DND-41 (cell line): ENCODE measurements around the gene LAMA2.

Experiments
- ATAC-seq: fragments of 200-7000 bp; cut with Tn5 transposase; 3 replicates; pipeline ENCODE4 v1.9.1; 2021; ENCODE audit warnings: low read depth; ENCODE audit not compliant: insufficient read depth
- DNase-seq: peaks from one replicate; pipeline ENCODE4 v3.0.0-alpha.2; 2020
- H2AFZ ChIP-seq: 2 replicates; pipeline ENCODE4 v1.6.0; 2012; ENCODE audit warnings: low read depth, low read length
- H3K27ac ChIP-seq: 2 replicates; pipeline ENCODE4 v1.5.1; 2012; ENCODE audit warnings: low read length, inconsistent platforms
- H3K27me3 ChIP-seq: fragments of 200-600 bp; sonication (generic); 2 replicates; pipeline ENCODE4 v1.6.0; 2012; ENCODE audit warnings: low read length, mild to moderate bottlenecking, inconsistent platforms; ENCODE audit not compliant: insufficient read depth, poor library complexity
- H3K36me3 ChIP-seq: 2 replicates; pipeline ENCODE4 v1.5.1; 2012; ENCODE audit warnings: low read length, inconsistent platforms; ENCODE audit not compliant: insufficient read depth
- H3K4me1 ChIP-seq: 2 replicates; pipeline ENCODE4 v1.5.1; 2012; ENCODE audit warnings: mild to moderate bottlenecking, low read length; ENCODE audit not compliant: insufficient read depth
- H3K4me2 ChIP-seq: 2 replicates; pipeline ENCODE4 v1.6.0; 2012; ENCODE audit warnings: mild to moderate bottlenecking, moderate library complexity, low read length, inconsistent platforms; ENCODE audit not compliant: insufficient read depth
- H3K4me3 ChIP-seq, 2 experiments: fragments of 200-600 bp in 1 of 2; shearing (Covaris generic) in 1 of 2; 2 replicates each; pipeline ENCODE4 v1.5.1; 2012 to 2016; ENCODE audit warnings: inconsistent platforms in 2 of 2, low read length in 2 of 2, mild to moderate bottlenecking in 2 of 2, low read depth in 1 of 2, moderate library complexity in 1 of 2
- H3K79me2 ChIP-seq: 2 replicates; pipeline ENCODE4 v1.6.0; 2012; ENCODE audit warnings: low read length, inconsistent platforms; ENCODE audit not compliant: insufficient read depth
- H3K9ac ChIP-seq: 2 replicates; pipeline ENCODE4 v1.6.0; 2012; ENCODE audit warnings: low read depth, mild to moderate bottlenecking, inconsistent platforms, low read length, moderate library complexity
- H3K9me3 ChIP-seq: 2 replicates; pipeline ENCODE4 v1.5.1; 2012; ENCODE audit warnings: low read length, moderate library complexity, mild to moderate bottlenecking, inconsistent platforms; ENCODE audit not compliant: insufficient read depth, severe bottlenecking
- H4K20me1 ChIP-seq: 2 replicates; pipeline ENCODE4 v1.6.0; 2012; ENCODE audit warnings: low read length; ENCODE audit not compliant: insufficient read depth
- EZH2 ChIP-seq: IDR thresholded peaks from 3 replicates; pipeline ENCODE4 v1.6.1; 2012; ENCODE audit warnings: borderline replicate concordance, low read depth, mild to moderate bottlenecking, moderate library complexity, low read length, inconsistent platforms; ENCODE audit not compliant: severe bottlenecking
- TF ChIP-seq, protein P1 (sequence below): IDR thresholded peaks from 2 replicates; pipeline ENCODE4 v1.5.1; 2012; ENCODE audit warnings: borderline replicate concordance, low read length, moderate library complexity, mild to moderate bottlenecking; ENCODE audit not compliant: poor library complexity, severe bottlenecking; ENCODE audit errors: extremely low read depth

The LAMA2 gene

GRCh38 chr6:129350278-129350677 lies 467.3 kb downstream of the LAMA2 start:
- DNase-seq = no peak
- ATAC-seq = no peak
- no peak for TF ChIP-seq EZH2
- TF ChIP-seq, protein P1, sequence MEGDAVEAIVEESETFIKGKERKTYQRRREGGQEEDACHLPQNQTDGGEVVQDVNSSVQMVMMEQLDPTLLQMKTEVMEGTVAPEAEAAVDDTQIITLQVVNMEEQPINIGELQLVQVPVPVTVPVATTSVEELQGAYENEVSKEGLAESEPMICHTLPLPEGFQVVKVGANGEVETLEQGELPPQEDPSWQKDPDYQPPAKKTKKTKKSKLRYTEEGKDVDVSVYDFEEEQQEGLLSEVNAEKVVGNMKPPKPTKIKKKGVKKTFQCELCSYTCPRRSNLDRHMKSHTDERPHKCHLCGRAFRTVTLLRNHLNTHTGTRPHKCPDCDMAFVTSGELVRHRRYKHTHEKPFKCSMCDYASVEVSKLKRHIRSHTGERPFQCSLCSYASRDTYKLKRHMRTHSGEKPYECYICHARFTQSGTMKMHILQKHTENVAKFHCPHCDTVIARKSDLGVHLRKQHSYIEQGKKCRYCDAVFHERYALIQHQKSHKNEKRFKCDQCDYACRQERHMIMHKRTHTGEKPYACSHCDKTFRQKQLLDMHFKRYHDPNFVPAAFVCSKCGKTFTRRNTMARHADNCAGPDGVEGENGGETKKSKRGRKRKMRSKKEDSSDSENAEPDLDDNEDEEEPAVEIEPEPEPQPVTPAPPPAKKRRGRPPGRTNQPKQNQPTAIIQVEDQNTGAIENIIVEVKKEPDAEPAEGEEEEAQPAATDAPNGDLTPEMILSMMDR = no peak
- no peak overlapping the region for H3K9ac ChIP-seq
- H3K27me3 ChIP-seq = peaks cover 5% of the 10 kb centered on the region
- no peaks in the 10 kb centered on the region for H3K9me3 ChIP-seq
- no peak overlapping the region for H3K27ac ChIP-seq
- H2AFZ ChIP-seq = no peak overlapping the region
- H4K20me1 ChIP-seq = no peaks in the 10 kb centered on the region
- no peaks in the 10 kb centered on the region for H3K79me2 ChIP-seq
- no peaks in the 10 kb centered on the region for H3K36me3 ChIP-seq
- H3K4me1 ChIP-seq = no peaks in the 10 kb centered on the region
- H3K4me3 ChIP-seq = no peak overlapping the region
- H3K4me2 ChIP-seq = no peak overlapping the region

DNA sequence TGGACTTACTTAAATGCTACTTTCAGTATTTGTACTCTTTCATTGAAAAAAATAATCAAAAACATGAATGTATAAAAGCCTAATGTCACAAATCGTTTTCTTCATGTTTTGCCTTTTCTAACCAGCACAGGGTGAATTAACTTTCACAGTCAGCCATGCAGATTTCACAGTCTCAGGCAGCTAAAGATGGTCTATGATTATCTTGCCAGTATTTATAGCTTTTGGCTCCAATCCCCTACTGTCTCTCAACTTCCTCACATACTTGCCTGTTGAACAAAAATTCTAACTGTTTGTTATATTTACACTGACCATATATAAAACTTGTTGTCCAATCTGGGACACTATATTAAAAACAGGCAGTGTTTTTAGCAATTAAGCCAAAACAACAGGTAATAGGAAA lies 468.9 kb downstream of the LAMA2 start:
- DNase-seq = no peak
- H3K79me2 ChIP-seq = no peaks in the 10 kb centered on the region
- H3K9ac ChIP-seq = no peak overlapping the region
- H3K4me2 ChIP-seq = no peak overlapping the region
- H3K27me3 ChIP-seq = peaks cover 5% of the 10 kb centered on the region
- no peak overlapping the region for H3K27ac ChIP-seq
- TF ChIP-seq, protein P1 = no peak
- TF ChIP-seq EZH2 = no peak
- H2AFZ ChIP-seq = no peak overlapping the region
- ATAC-seq = no peak
- no peaks in the 10 kb centered on the region for H3K4me1 ChIP-seq
- H3K36me3 ChIP-seq = no peaks in the 10 kb centered on the region
- no peaks in the 10 kb centered on the region for H4K20me1 ChIP-seq
- no peaks in the 10 kb centered on the region for H3K9me3 ChIP-seq
- no peak overlapping the region for H3K4me3 ChIP-seq

GRCh38 chr6:129353067-129353466 lies 470.1 kb downstream of the LAMA2 start:
- Histone ChIP-seq H3K9ac (no peak overlapping the region), H3K36me3 (no peaks in the 10 kb centered on the region), H3K27me3 (peaks cover 5% of the 10 kb centered on the region), H3K4me3 (no peak overlapping the region), H3K9me3 (no peaks in the 10 kb centered on the region), H3K4me2 (no peak overlapping the region), H4K20me1 (no peaks in the 10 kb centered on the region), H3K4me1 (no peaks in the 10 kb centered on the region), H3K27ac (no peak overlapping the region), H2AFZ (no peak overlapping the region), H3K79me2 (no peaks in the 10 kb centered on the region)
- ATAC-seq (no peak), DNase-seq (no peak)
- TF ChIP-seq, protein P1 = no peak
- TF ChIP-seq EZH2 = no peak

- Histone ChIP-seq H3K4me1 (no peaks in the 10 kb centered on the region), H3K36me3 (no peaks in the 10 kb centered on the region), H3K4me2 (no peak overlapping the region), H3K9me3 (no peaks in the 10 kb centered on the region), H3K9ac (no peak overlapping the region), H3K79me2 (no peaks in the 10 kb centered on the region), H2AFZ (no peak overlapping the region), H3K27ac (no peak overlapping the region), H4K20me1 (no peaks in the 10 kb centered on the region), H3K4me3 (no peak overlapping the region), H3K27me3 (peaks cover 5% of the 10 kb centered on the region)
- no peak for DNase-seq
- TF ChIP-seq EZH2 = no peak
- TF ChIP-seq, protein P1 = no peak
- ATAC-seq = no peak
These were observed 473.2 kb downstream of the LAMA2 start for GRCh38 chr6:129356129-129356528.
